ENCODE measurements around the gene HABP4. TPM values are rescaled to one million over a fixed set of nuclear protein-coding genes. Genes with fewer than 3 reads are reported as not detected.

Gene HABP4
- total and polyA plus RNA-seq, 9 of the 15 experiments (the other 6 are each of a cell fraction or from before 2014, with no cell fraction given): 0.38 to 2.4 (median 1.9) TPM

- TF ChIP-seq ETV1 (tag; conservative IDR thresholded peaks at IDR 0.05; ENCODE audit: low read depth) (0 out of 2 replicates have a peak, but pooled peaks have one; percentile 27), KDM5B (IDR thresholded peaks at IDR 0.05; ENCODE audit: insufficient replicate concordance, low read depth, low read length) (peak; percentile 39), ETV5 (CRISPR knock-in tag; IDR thresholded peaks at IDR 0.05; ENCODE audit: low read depth) (peak; percentile 39), POLR2G (IDR thresholded peaks at IDR 0.05; ENCODE audit: low read depth, low read length) (peak; percentile 1; the same call in 1 of the 2 replicates), CLOCK (CRISPR knock-in tag; IDR thresholded peaks at IDR 0.05; ENCODE audit: borderline replicate concordance) (no peak), JUNB (CRISPR knock-in tag; conservative IDR thresholded peaks at IDR 0.05) (peak; percentile 62), RAD21 (CRISPR knock-in tag; conservative IDR thresholded peaks at IDR 0.05 in 1 of 2, IDR thresholded peaks at IDR 0.05 in 1 of 2) (peak in 1 of 2 experiments; percentile 22; a peak in 1 of 4 replicates), BHLHE40 (IDR thresholded peaks at IDR 0.05; ENCODE audit: low read length) (peak; percentile 97), KLF6 (CRISPR knock-in tag; IDR thresholded peaks at IDR 0.05; ENCODE audit: borderline replicate concordance) (peak; percentile 67; the same call in 1 of the 2 replicates), BCL6 (CRISPR knock-in tag; IDR thresholded peaks at IDR 0.05) (no peak), L3MBTL2 (IDR thresholded peaks at IDR 0.05) (peak; percentile 29; the same call in 1 of the 2 replicates), NCOR1 (IDR thresholded peaks at IDR 0.05) (peak; percentile 45), ZNF830 (CRISPR knock-in tag; IDR thresholded peaks at IDR 0.05) (0 out of 2 replicates have a peak, but pooled peaks have one; percentile 34), EGR1 (conservative IDR thresholded peaks at IDR 0.05) (peak; percentile 67), ZKSCAN3 (CRISPR knock-in tag; IDR thresholded peaks at IDR 0.05) (no peak), SMAD4 (CRISPR knock-in tag; conservative IDR thresholded peaks at IDR 0.05) (peak; percentile 78), THRAP3 (IDR thresholded peaks at IDR 0.05; ENCODE audit: borderline replicate concordance) (no peak)
- TF ChIP-seq, protein P1, sequence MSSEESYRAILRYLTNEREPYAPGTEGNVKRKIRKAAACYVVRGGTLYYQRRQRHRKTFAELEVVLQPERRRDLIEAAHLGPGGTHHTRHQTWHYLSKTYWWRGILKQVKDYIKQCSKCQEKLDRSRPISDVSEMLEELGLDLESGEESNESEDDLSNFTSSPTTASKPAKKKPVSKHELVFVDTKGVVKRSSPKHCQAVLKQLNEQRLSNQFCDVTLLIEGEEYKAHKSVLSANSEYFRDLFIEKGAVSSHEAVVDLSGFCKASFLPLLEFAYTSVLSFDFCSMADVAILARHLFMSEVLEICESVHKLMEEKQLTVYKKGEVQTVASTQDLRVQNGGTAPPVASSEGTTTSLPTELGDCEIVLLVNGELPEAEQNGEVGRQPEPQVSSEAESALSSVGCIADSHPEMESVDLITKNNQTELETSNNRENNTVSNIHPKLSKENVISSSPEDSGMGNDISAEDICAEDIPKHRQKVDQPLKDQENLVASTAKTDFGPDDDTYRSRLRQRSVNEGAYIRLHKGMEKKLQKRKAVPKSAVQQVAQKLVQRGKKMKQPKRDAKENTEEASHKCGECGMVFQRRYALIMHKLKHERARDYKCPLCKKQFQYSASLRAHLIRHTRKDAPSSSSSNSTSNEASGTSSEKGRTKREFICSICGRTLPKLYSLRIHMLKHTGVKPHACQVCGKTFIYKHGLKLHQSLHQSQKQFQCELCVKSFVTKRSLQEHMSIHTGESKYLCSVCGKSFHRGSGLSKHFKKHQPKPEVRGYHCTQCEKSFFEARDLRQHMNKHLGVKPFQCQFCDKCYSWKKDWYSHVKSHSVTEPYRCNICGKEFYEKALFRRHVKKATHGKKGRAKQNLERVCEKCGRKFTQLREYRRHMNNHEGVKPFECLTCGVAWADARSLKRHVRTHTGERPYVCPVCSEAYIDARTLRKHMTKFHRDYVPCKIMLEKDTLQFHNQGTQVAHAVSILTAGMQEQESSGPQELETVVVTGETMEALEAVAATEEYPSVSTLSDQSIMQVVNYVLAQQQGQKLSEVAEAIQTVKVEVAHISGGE (CRISPR knock-in tag; IDR thresholded peaks at IDR 0.05): 0 out of 6 replicates have a peak, but pooled peaks of 1 of the 3 experiments have one; percentile 30
- TF ChIP-seq, protein P2, sequence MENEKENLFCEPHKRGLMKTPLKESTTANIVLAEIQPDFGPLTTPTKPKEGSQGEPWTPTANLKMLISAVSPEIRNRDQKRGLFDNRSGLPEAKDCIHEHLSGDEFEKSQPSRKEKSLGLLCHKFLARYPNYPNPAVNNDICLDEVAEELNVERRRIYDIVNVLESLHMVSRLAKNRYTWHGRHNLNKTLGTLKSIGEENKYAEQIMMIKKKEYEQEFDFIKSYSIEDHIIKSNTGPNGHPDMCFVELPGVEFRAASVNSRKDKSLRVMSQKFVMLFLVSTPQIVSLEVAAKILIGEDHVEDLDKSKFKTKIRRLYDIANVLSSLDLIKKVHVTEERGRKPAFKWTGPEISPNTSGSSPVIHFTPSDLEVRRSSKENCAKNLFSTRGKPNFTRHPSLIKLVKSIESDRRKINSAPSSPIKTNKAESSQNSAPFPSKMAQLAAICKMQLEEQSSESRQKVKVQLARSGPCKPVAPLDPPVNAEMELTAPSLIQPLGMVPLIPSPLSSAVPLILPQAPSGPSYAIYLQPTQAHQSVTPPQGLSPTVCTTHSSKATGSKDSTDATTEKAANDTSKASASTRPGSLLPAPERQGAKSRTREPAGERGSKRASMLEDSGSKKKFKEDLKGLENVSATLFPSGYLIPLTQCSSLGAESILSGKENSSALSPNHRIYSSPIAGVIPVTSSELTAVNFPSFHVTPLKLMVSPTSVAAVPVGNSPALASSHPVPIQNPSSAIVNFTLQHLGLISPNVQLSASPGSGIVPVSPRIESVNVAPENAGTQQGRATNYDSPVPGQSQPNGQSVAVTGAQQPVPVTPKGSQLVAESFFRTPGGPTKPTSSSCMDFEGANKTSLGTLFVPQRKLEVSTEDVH (IDR thresholded peaks at IDR 0.05; ENCODE audit: low read depth, partially characterized antibody): peak; percentile 77
Measured at GRCh38 chr9:96417051-96417586, 32.9 kb upstream of the HABP4 start (continued).
